ENCODE measurements around the gene ADAM22. TPM values are rescaled to one million over a fixed set of nuclear protein-coding genes. Genes with fewer than 3 reads are reported as not detected.

Gene ADAM22
- total RNA-seq, 4 donors from 2014 or later = 6.8 to 87.5 (median 13.3) TPM

DNA sequence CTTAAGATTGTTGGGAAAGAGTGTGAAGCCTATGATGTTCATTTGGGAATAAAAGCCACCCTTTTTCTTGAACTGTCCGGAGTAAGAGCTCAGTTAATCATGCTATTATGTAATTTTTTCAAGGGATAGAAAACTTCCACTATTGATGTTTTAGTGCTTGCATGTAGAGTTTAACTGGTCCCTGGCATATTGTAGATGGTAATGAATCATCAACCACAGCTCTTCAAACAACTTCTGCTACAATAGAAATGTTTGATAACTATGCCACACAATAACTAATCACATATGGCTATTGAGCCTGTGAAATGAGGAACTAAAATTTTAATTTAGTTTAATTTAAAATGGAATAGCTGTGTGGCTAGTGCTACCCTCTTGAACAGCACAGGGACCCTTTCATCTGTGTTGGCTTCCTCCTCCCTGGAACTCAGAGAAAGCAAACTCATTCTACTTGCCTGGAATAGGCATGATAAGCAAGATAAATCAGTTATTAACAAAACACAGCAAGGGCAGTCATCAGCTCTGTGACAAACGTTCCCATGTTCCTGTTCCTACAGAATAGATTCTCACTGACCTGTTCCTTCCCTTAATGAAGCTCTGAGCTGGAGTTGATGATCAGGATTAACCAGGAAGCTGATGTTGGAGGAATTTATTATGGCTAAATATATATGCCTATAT lies 290.7 kb downstream of the ADAM22 start:
- TF ChIP-seq CTCF (IDR thresholded peaks at IDR 0.05) (no peak), POLR2A (IDR thresholded peaks at IDR 0.05) (no peak)
- no peak overlapping the region for H3K4me3 ChIP-seq
- H3K27ac ChIP-seq = no peak overlapping the region
- H3K36me3 ChIP-seq = no peaks in the 10 kb centered on the region
- intact Hi-C loops (cut with DNase I; ENCODE audit: low total_unique reads) = no loop called here
- no peaks in the 10 kb centered on the region for H3K27me3 ChIP-seq
- DNase-seq = no peak
- no peaks in the 10 kb centered on the region for H3K9me3 ChIP-seq
- H3K4me1 ChIP-seq = no peaks in the 10 kb centered on the region

DNA sequence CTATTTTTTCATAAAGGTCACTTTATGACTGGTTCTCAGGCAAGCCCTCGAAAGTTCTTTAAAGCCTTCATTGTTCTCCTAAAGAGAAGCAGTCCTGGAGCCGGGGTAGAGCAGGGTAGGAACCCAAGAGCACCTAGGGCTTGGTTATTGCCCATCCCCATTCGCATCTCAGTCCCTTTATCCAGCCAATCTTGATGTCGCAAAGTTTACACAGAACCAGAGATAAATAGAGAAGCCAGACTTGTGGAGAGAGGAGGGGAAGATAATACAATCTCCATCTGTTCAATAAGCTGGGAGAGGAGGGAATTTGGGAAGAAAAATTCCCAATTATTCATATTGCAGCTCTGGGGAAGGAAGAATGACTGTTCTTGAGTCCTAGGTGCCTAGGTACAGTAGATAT lies 292.1 kb downstream of the ADAM22 start:
- no peaks in the 10 kb centered on the region for H3K36me3 ChIP-seq
- no peaks in the 10 kb centered on the region for H3K4me1 ChIP-seq
- no peak for TF ChIP-seq CTCF (IDR thresholded peaks at IDR 0.05)
- no peak for TF ChIP-seq POLR2A (IDR thresholded peaks at IDR 0.05)
- no peak overlapping the region for H3K4me3 ChIP-seq
- no peaks in the 10 kb centered on the region for H3K27me3 ChIP-seq
- H3K27ac ChIP-seq = no peak overlapping the region
- DNase-seq = no peak
- H3K9me3 ChIP-seq = no peaks in the 10 kb centered on the region
- intact Hi-C loops (cut with DNase I; ENCODE audit: low total_unique reads) = no loop called here

GRCh38 chr7:88226886-88227516 lies 292.9 kb downstream of the ADAM22 start:
- Histone ChIP-seq H3K9me3 (no peaks in the 10 kb centered on the region), H3K27me3 (no peaks in the 10 kb centered on the region), H3K4me1 (no peaks in the 10 kb centered on the region), H3K4me3 (no peak overlapping the region), H3K36me3 (no peaks in the 10 kb centered on the region), H3K27ac (no peak overlapping the region)
- TF ChIP-seq CTCF (IDR thresholded peaks at IDR 0.05) = no peak
- TF ChIP-seq POLR2A (IDR thresholded peaks at IDR 0.05) = no peak
- DNase-seq = no peak
- intact Hi-C loops (cut with DNase I; ENCODE audit: low total_unique reads) = no loop called here

- no peak for DNase-seq
- intact Hi-C loops (cut with DNase I; ENCODE audit: low total_unique reads) = no loop called here
- no peaks in the 10 kb centered on the region for H3K9me3 ChIP-seq
- H3K36me3 ChIP-seq = no peaks in the 10 kb centered on the region
- no peak for TF ChIP-seq POLR2A (IDR thresholded peaks at IDR 0.05)
- no peak for TF ChIP-seq CTCF (IDR thresholded peaks at IDR 0.05)
- H3K27me3 ChIP-seq = no peaks in the 10 kb centered on the region
- no peak overlapping the region for H3K27ac ChIP-seq
- no peaks in the 10 kb centered on the region for H3K4me1 ChIP-seq
- no peak overlapping the region for H3K4me3 ChIP-seq
These were observed 295.4 kb downstream of the ADAM22 start for GRCh38 chr7:88229302-88229995.

GRCh38 chr7:88230646-88231045 lies 296.6 kb downstream of the ADAM22 start:
- Histone ChIP-seq H3K4me1 (no peaks in the 10 kb centered on the region), H3K36me3 (no peaks in the 10 kb centered on the region), H3K4me3 (no peak overlapping the region), H3K9me3 (no peaks in the 10 kb centered on the region), H3K27ac (no peak overlapping the region), H3K27me3 (no peaks in the 10 kb centered on the region)
- no peak for TF ChIP-seq POLR2A (IDR thresholded peaks at IDR 0.05)
- no peak for TF ChIP-seq CTCF (IDR thresholded peaks at IDR 0.05)
- DNase-seq = no peak
- intact Hi-C loops (cut with DNase I; ENCODE audit: low total_unique reads) = no loop called here
